ENCODE results near the gene KIF1A.

- TF ChIP-seq POLR2A (IDR thresholded peaks at IDR 0.05; ENCODE audit: low read depth, low read length), result no peak
- TF ChIP-seq BHLHE40 (IDR thresholded peaks at IDR 0.05; ENCODE audit: borderline replicate concordance in 1 of 2, low read depth in 2 of 2, low read length in 1 of 2), result no peak
Observed at GRCh38 chr2:240707043-240707756, 112.8 kb downstream of the KIF1A start.
